Upper lobe of left lung (tissue), 6 donors: ENCODE measurements around the gene CDKN1B. TPM values are rescaled to one million over a fixed set of nuclear protein-coding genes. Genes with fewer than 3 reads are reported as not detected.

ENCODE experiments used
- ATAC-seq, 2 donors: fragments of 200-7000 bp; cut with Tn5 transposase; one replicate each; pipeline ENCODE4 v1.9.1; 2022; ENCODE audit warnings: mild to moderate bottlenecking in 2 of 2, moderate library complexity in 2 of 2; ENCODE audit not compliant: low FRiP score in 2 of 2
- DNase-seq, 2 donors: peaks; one replicate each; pipeline ENCODE4 v3.0.0-alpha.2; 2019 to 2020
- H3K27ac ChIP-seq, 4 donors: fragments of 200-600 bp; sonication (generic); one replicate each; pipeline ENCODE4 v1.5.1; 2016 to 2019
- H3K27me3 ChIP-seq, 4 donors: fragments of 200-600 bp; sonication (generic); one replicate each; pipeline ENCODE4 v1.5.1; 2017 to 2019
- H3K36me3 ChIP-seq, 4 donors: fragments of 200-600 bp; sonication (generic); one replicate each; pipeline ENCODE4 v1.5.1; 2016 to 2019
- H3K4me1 ChIP-seq, 4 donors: fragments of 200-600 bp; sonication (generic); one replicate each; pipeline ENCODE4 v1.5.1; 2018 to 2019
- H3K4me3 ChIP-seq, 4 donors: fragments of 200-600 bp; sonication (generic); one replicate each; pipeline ENCODE4 v1.5.1; 2017 to 2019; ENCODE audit warnings: mild to moderate bottlenecking in 2 of 4, moderate library complexity in 1 of 4
- H3K9me3 ChIP-seq, 4 donors: fragments of 200-600 bp; sonication (generic); one replicate each; pipeline ENCODE4 v1.5.1; 2018 to 2019
- CTCF ChIP-seq, 6 experiments: fragments of 450-650 bp in 4 of 6; fragments of 200-600 bp in 2 of 6; sonication (generic) in 2 of 6; IDR thresholded peaks; one replicate each; pipeline ENCODE4 v1.5.1; 2016 to 2019; ENCODE audit warnings: antibody characterized with exemption in 6 of 6
- EP300 ChIP-seq, 4 donors: sonication (generic); formaldehyde crosslinking; IDR thresholded peaks; one replicate each; pipeline ENCODE4 v1.5.1; 2017; ENCODE audit warnings: antibody characterized with exemption in 4 of 4, control low read depth in 2 of 4
- POLR2A ChIP-seq, 4 donors: fragments of 450-650 bp; IDR thresholded peaks; one replicate each; pipeline ENCODE4 v1.5.1; 2016 to 2017; ENCODE audit warnings: antibody characterized with exemption in 4 of 4, mild to moderate bottlenecking in 2 of 4
- POLR2AphosphoS5 ChIP-seq, 2 donors: sonication (generic); formaldehyde crosslinking; IDR thresholded peaks; one replicate each; pipeline ENCODE4 v1.5.1; 2017; ENCODE audit warnings: antibody characterized with exemption in 2 of 2
- WGBS, 2 donors: methylation state at CpG; one replicate each; pipeline ENCODE4 v1.1.5; 2017 to 2018; 5-methylcytosine and 5-hydroxymethylcytosine counted together
- total RNA-seq, 6 donors: library from RNA; depleted of rRNA in 4 of 6; stranded (reverse); fragments of >200 nt in 4 of 6; gene quantifications; one replicate each; pipeline versions ENCODE4 v1.1.0 to v1.2.1, GENCODE V29; 2016 to 2021
- donor health status: DM: no; HTN: no; CAD: no; lungs with moderate emphysema.
- donor health status: DM: no; HTN: yes; CAD: no; lungs with severe emphysema.

The CDKN1B gene
- 10 to 100 TPM; 42.1 to 85.5 (median 72.3) TPM for total RNA-seq

GRCh38 chr12:12716793-12717585 lies at the start of gene CDKN1B:
CDKN1B (plus strand) TSS chr12:12717368; CDS start chr12:12717840, 472 bp downstream.
- peaks cover 46 to 57% (median 47%) of the 10 kb centered on the region in 4 donors for H3K4me1 ChIP-seq
- ATAC-seq: peak; percentile 96
- WGBS, 2 donors: 0% methylated on average over 16 to 67 of the region's 81 CpGs

GRCh38 chr12:12668005-12668404 lies 49.2 kb upstream of the CDKN1B start:
- DNase-seq: no peak
- H3K4me1 ChIP-seq: no peaks in the 10 kb centered on the region
- 69 to 75% methylated on average over 1 of the region's 1 CpG for WGBS, 2 donors
- no peaks in the 10 kb centered on the region for H3K27me3 ChIP-seq
- no peak for ATAC-seq
- no peak overlapping the region for H3K4me3 ChIP-seq
- no peak overlapping the region for H3K27ac ChIP-seq
- no peaks in the 10 kb centered on the region for H3K9me3 ChIP-seq
- TF ChIP-seq POLR2A (IDR thresholded peaks at IDR 0.05) (no peak), POLR2AphosphoS5 (IDR thresholded peaks at IDR 0.05) (no peak), EP300 (IDR thresholded peaks at IDR 0.05) (no peak), CTCF (IDR thresholded peaks at IDR 0.05) (no peak)
- no peaks in the 10 kb centered on the region for H3K36me3 ChIP-seq

More at GRCh38 chr12:12716793-12717585, at the start of gene CDKN1B:
- peaks cover 0 to 31% (median 0%) of the 10 kb centered on the region in 4 donors for H3K36me3 ChIP-seq
- peak; percentile 95 to 98 for DNase-seq
- H3K27ac ChIP-seq: peak within 1 kb of the TSS; percentile 98 to 100 (median 100)
- peak within 1 kb of the TSS; percentile 61 to 99 (median 82) for H3K4me3 ChIP-seq
- H3K27me3 ChIP-seq: no peaks in the 10 kb centered on the region
- TF ChIP-seq POLR2A (IDR thresholded peaks at IDR 0.05) (peak in 3 of 4 donors; percentile 69 to 95 (median 84)), POLR2AphosphoS5 (IDR thresholded peaks at IDR 0.05) (peak; percentile 50 to 93), EP300 (IDR thresholded peaks at IDR 0.05) (peak in 1 of 4 donors; percentile 61), CTCF (IDR thresholded peaks at IDR 0.05) (peak in 2 of 6 experiments; percentile 13 to 15)
- H3K9me3 ChIP-seq: no peaks in the 10 kb centered on the region

- TF ChIP-seq CTCF (IDR thresholded peaks at IDR 0.05) (no peak), POLR2AphosphoS5 (IDR thresholded peaks at IDR 0.05) (no peak), POLR2A (IDR thresholded peaks at IDR 0.05) (no peak), EP300 (IDR thresholded peaks at IDR 0.05) (no peak)
- ATAC-seq (no peak), DNase-seq (no peak)
- Histone ChIP-seq H3K4me1 (no peaks in the 10 kb centered on the region), H3K4me3 (no peak overlapping the region), H3K27me3 (no peaks in the 10 kb centered on the region), H3K9me3 (no peaks in the 10 kb centered on the region), H3K36me3 (no peaks in the 10 kb centered on the region), H3K27ac (no peak overlapping the region)
- 92 to 98% methylated on average over 2 of the region's 2 CpGs for WGBS, 2 donors
Observed at GRCh38 chr12:12669020-12669419, 48.1 kb upstream of the CDKN1B start.

GRCh38 chr12:12671850-12672660 lies 45.1 kb upstream of the CDKN1B start:
- H3K4me3 ChIP-seq: no peak overlapping the region
- no peak overlapping the region for H3K27ac ChIP-seq
- 75 to 80% methylated on average over 8 of the region's 8 CpGs for WGBS, 2 donors
- no peaks in the 10 kb centered on the region for H3K36me3 ChIP-seq
- no peaks in the 10 kb centered on the region for H3K4me1 ChIP-seq
- TF ChIP-seq POLR2A (IDR thresholded peaks at IDR 0.05) (no peak), EP300 (IDR thresholded peaks at IDR 0.05) (no peak), POLR2AphosphoS5 (IDR thresholded peaks at IDR 0.05) (no peak), CTCF (IDR thresholded peaks at IDR 0.05) (no peak)
- DNase-seq (no peak), ATAC-seq (no peak)
- no peaks in the 10 kb centered on the region for H3K27me3 ChIP-seq
- H3K9me3 ChIP-seq: no peaks in the 10 kb centered on the region
